ENCODE data around the gene SUPT20H. TPM values are rescaled to one million over a fixed set of nuclear protein-coding genes. Genes with fewer than 3 reads are reported as not detected.

The SUPT20H gene
- polyA plus RNA-seq, 3 donors: 87.0 to 109 (median 99.4) TPM

- no peak for DNase-seq (ENCODE audit: extremely low read depth in 1 of 11, low read depth in 9 of 11, low spot score in 4 of 11)
These were observed 32.7 kb downstream of the SUPT20H start for GRCh38 chr13:37026771-37027170.

- DNase-seq (ENCODE audit: extremely low read depth in 1 of 11, low read depth in 9 of 11, low spot score in 4 of 11): no peak
These were observed 35.6 kb downstream of the SUPT20H start for GRCh38 chr13:37023871-37024270.

- no peak for DNase-seq (ENCODE audit: extremely low read depth in 1 of 11, low read depth in 9 of 11, low spot score in 4 of 11)
These were observed 44.9 kb downstream of the SUPT20H start for GRCh38 chr13:37014609-37015008.

- no peak for DNase-seq (ENCODE audit: extremely low read depth in 1 of 11, low read depth in 9 of 11, low spot score in 4 of 11)
These were observed 47.7 kb downstream of the SUPT20H start for GRCh38 chr13:37011788-37012187.

GRCh38 chr13:37011002-37011401 lies 48.5 kb downstream of the SUPT20H start:
- no peak for DNase-seq (ENCODE audit: extremely low read depth in 1 of 11, low read depth in 9 of 11, low spot score in 4 of 11)

GRCh38 chr13:37010424-37010823 lies 49.1 kb downstream of the SUPT20H start:
- no peak for DNase-seq (ENCODE audit: extremely low read depth in 1 of 11, low read depth in 9 of 11, low spot score in 4 of 11)

- no peak for DNase-seq (ENCODE audit: extremely low read depth in 1 of 11, low read depth in 9 of 11, low spot score in 4 of 11)
These were observed 49.8 kb downstream of the SUPT20H start for GRCh38 chr13:37009692-37010091.

GRCh38 chr13:37001921-37002250 lies 57.6 kb downstream of the SUPT20H start:
- no peak for DNase-seq (ENCODE audit: extremely low read depth in 1 of 11, low read depth in 9 of 11, low spot score in 4 of 11)

GRCh38 chr13:36999054-36999714 lies 60.3 kb downstream of the SUPT20H start, which contains the start of gene ALG5:
ALG5 (minus strand) TSS chr13:36999340; CDS start chr13:36999300, 40 bp downstream.
- peak in 10 of 11 donors; percentile 72 to 87 (median 84) for DNase-seq (ENCODE audit: extremely low read depth in 1 of 11, low read depth in 9 of 11, low spot score in 4 of 11)

GRCh38 chr13:36998624-36999041 lies 60.9 kb downstream of the SUPT20H start:
- peak in 4 of 11 donors; percentile 7 to 22 (median 20) for DNase-seq (ENCODE audit: extremely low read depth in 1 of 11, low read depth in 9 of 11, low spot score in 4 of 11)

- no peak for DNase-seq (ENCODE audit: extremely low read depth in 1 of 11, low read depth in 9 of 11, low spot score in 4 of 11)
These were observed 61.6 kb downstream of the SUPT20H start for GRCh38 chr13:36997716-36998427.

- no peak for DNase-seq (ENCODE audit: extremely low read depth in 1 of 11, low read depth in 9 of 11, low spot score in 4 of 11)
These were observed 67.1 kb downstream of the SUPT20H start for GRCh38 chr13:36992362-36992761.

GRCh38 chr13:36986462-36987240 lies 72.8 kb downstream of the SUPT20H start:
- DNase-seq (ENCODE audit: extremely low read depth in 1 of 11, low read depth in 9 of 11, low spot score in 4 of 11): no peak

GRCh38 chr13:36981156-36981743 lies 78.2 kb downstream of the SUPT20H start:
- DNase-seq (ENCODE audit: extremely low read depth in 1 of 11, low read depth in 9 of 11, low spot score in 4 of 11): peak in 4 of 11 donors; percentile 28 to 59 (median 29)

- DNase-seq (ENCODE audit: extremely low read depth in 1 of 11, low read depth in 9 of 11, low spot score in 4 of 11): no peak
These were observed 80.0 kb downstream of the SUPT20H start for GRCh38 chr13:36979361-36980050.

- no peak for DNase-seq (ENCODE audit: extremely low read depth in 1 of 11, low read depth in 9 of 11, low spot score in 4 of 11)
These were observed 84.3 kb downstream of the SUPT20H start for GRCh38 chr13:36975172-36975571.

GRCh38 chr13:36973621-36974295 lies 85.7 kb downstream of the SUPT20H start:
- no peak for DNase-seq (ENCODE audit: extremely low read depth in 1 of 11, low read depth in 9 of 11, low spot score in 4 of 11)

- no peak for DNase-seq (ENCODE audit: extremely low read depth in 1 of 11, low read depth in 9 of 11, low spot score in 4 of 11)
These were observed 86.5 kb downstream of the SUPT20H start for GRCh38 chr13:36973009-36973408.

All from renal cortex interstitium (tissue), 11 donors.